HG03064 (cell line): ENCODE data around the gene GNLY.
"Not testable (repeated sequence)": the region's sequence is repeated elsewhere in the genome, so short reads cannot be mapped to it uniquely, and the experiment has no call there.

Source experiments
- ATAC-seq: cut with Tn5 transposase; IDR thresholded peaks from one replicate; pipeline ENCODE4 v1.9.1; 2021; ENCODE audit warnings: low read depth; ENCODE audit not compliant: unreplicated experiment

Gene GNLY

DNA sequence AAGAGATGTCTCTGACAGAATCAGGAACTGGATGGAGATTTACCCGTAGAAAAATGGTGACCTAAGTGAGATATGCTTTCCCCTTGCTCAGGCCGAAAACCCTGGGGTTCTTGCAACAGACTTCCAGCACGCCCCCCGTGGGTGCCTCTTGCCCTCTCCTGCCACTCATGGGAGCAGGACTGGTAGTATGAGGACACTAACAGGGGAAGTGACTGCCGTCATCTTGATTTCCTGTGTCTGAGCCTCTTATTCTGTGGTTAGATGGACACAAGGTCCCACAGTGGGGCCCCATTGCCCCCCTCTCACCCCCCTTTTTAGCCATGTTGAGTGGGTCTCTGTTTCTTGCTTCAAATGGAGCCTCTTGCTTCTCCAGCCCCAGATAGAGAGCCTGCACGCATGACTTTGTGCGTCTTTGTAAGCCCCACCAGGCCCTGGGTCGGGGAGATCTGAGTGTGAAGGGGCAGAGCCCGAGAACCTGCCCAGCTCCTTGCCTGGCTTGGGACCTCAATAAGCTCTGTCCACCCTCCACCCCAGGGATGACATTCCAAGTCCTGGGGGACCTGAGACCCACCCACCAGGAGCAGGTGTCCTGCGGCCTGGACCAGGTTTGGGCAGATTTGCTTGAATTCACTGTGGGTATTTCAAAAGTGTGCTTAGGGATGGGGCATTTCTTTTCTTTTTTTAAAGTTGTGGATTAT is 12.6 kb downstream of the GNLY start:
- no peak for ATAC-seq

- no peak for ATAC-seq
Observed at GRCh38 chr2:85707304-85707703, 13.1 kb downstream of the GNLY start.

DNA sequence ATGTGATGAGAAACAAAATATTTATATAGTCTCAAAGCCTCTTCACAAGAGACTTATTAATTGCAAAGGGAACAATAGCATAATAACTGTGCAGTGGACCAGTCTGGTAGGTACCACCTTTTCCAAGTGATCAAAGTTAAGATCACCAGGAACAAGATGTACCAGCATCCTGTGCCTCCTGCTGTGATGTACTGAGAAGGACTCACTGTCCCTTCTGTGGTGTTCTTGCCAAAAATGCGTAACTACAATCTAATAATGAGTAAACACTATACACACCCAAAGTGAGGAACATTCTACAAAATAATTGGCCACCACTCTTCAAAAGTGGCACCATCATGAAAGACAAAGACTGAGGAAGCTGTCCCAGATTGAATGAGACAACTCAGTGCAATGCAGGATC is 14.5 kb downstream of the GNLY start:
- no peak for ATAC-seq

DNA sequence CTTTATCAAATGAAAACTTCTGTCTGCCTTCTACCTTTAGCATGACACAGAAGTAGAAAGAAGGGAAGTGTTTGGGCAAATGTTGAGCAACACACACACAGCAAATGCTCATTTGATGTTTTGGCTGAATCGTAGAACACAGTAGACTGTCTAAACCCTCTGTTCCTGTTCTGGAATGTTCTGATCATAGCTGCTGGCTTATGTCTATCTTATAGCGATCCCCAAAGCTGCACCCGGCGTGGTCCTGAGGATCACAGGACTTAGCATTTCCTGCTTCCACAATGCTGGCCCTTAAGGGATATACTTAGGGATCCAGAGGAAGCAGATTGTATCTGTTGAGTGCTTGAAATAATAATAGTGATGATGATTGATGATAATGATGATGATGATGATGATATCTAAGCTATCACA is 15.2 kb downstream of the GNLY start:
- ATAC-seq = no peak

DNA sequence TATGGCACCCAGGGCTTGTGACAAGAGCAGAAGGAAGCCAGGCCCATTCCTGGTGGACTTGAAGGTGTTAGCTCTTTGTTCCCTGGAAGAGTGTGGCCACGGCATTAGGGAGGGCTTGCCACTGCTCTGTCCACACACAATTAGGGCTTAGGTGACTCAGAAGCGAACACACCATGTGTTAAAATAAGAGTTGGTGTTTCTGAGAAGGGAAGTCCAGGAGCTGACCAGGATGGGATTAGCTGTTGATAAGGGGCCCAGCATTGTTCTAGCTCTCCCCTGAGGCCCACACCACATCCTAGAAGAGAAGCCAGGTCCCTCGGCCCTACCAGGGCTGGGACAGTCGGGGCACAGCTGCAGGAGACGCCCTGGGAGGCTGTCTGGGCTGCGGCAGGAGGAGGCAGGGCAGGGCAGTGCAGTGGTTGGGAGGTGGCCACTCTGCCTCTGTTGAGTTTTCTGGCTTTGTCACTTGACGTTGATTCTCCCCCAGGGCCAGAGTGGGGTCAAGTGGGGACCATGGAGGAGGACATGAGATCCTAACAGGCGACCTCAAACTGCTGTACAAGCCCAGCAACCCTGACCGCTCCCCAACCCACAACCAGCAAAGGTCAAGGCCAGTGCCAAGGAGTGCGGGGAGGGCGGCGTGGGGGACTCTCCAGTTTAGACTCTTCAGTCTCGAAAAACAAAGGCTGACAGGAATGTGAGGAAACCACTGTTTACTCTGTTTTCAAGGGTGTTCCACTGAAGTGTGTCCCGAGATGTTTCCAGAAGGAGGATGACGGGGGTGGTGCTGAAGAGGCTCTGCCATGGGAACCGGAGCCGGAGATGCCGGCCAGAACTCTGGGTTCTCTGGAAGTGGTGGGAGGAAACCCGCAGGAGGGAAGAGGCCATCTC is 16.8 kb downstream of the GNLY start:
- no peak for ATAC-seq

DNA sequence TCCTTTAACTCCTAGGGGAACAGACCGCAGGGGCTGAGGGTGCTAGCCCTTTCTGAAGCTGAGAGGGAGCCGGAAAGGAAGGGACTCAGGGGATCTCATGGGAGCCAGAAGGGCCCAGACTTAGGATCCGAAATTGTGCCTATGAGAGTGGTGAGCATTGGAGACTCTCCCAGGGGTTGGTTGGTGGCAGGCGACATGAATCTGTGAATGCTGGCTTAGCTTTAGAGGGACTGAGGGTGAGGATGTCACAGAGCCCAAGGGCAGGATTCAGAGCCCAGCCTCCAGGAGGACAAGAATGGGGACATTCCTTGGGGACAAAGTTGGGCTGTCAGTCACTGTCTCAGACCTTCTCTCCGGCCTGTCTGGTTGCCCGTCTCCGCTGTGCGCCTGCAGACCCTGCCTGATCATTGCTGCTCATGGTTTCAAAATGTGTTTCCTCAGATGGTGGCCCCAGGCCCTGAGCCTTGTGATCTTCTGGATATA is 17.5 kb downstream of the GNLY start:
- ATAC-seq = no peak

DNA sequence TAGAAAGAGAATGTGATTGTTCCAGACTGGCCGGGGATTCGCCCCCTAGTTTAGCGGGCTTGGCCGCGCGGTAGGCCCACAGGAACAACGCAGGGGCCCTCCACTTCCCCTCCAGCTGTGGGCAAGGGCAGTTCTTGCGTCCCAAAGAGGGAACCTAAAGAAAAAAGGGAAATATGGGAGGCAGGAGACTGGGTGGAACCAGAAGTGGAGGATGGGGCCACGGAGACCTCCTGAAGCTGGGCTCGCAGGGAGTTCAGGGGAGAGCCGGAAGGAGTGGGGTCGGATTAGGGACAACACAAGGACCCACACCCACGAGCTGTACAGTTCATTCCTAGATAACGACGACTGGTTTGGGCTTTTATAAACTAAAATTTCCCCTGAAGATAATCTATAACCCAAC is 18.2 kb downstream of the GNLY start:
- no peak for ATAC-seq

- ATAC-seq = no peak
Observed at GRCh38 chr2:85712849-85713612, 18.9 kb downstream of the GNLY start.

DNA sequence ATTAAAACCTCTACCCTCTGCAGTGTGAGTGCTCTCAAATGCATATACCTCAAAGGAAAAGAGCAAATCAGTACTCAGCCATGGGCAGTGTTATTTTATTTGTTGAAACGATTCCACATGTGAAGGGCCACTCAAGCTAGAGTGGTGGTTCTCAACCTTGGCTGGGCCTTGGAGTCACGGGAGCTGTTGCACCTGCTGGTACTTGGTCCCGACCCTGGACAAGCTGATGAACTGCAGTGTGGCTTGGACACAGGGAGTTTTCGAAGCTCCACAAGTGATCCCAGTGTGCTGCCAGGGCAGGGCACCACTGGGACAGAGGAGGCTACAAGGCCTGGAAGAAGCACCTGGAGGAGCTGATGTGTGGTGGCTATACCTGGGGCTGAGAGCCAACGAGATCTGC is 19.7 kb downstream of the GNLY start:
- no peak for ATAC-seq

DNA sequence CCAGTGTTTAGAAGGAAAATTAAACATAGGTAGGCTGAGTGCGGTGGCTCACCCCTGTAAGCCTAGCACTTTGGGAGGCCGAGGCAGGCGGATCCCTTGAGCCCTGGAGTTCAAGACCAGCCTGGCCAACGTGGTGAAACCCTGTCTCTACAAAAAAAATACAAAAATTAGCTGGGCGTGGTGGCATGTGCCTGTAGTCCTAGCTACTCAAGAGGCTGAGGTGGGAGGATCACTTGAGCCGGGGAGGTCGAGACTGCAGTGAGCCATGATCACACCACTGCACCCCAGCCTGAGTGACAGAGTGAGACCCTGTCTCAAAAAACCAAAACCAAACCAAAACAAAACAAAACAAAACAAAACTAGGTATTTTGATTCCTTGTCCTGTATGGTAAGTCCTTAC is 20.3 kb downstream of the GNLY start:
- not testable (repeated sequence) for ATAC-seq

DNA sequence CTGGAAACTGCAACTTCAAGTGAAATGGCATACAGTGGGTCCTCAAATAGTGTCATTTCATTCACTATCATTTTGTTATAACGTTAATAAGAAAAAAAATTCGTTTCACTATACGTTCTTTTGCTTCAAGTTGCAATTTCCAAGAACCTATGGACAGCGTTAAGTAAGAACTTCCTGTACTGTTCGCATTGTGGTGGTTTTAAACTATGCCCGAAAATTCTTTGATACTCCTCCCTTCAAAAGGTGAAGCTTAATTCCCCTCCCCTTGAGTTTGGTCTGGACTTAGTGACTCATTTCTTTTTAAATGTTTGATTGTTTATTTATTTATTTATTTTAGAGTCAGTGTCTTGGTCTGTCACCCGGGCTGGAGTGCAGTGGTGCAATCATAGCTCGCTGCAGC is 20.7 kb downstream of the GNLY start:
- ATAC-seq = no peak

GRCh38 chr2:85716346-85716914 is 22.3 kb downstream of the GNLY start:
- no peak for ATAC-seq

DNA sequence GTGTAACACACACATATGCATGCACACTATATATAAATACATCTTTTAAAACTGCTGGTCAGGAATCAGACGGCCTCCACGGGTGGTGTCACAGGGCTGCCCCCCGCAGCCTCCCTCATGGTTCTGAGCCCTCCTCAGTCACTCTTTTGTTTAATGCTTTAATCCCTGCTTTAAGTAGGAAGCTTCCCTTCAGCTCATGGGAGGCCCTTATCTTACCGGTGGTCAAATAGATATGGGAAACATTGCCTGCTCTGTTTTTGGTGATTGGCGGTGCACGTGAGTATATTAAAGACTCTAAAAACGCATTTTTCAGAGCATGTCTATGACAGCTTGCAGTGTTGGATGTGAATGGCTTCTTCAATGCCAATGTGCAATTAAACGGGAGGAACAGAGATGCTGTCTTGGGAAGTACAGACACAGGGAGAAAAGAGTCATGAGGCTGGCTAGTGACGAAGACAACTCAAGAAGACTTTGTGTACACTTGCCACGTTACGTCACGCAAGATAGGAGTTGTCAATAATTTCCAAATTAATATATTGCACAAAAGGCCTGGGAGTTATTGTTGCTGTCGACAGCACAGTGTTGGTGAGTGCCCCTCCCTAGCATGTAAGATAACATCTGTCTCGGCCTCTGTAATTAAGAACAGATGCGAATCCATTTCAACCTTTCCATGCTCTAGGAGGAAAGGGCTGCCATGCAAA is 23.3 kb downstream of the GNLY start:
- ATAC-seq = no peak

GRCh38 chr2:85718009-85718391 is 23.8 kb downstream of the GNLY start:
- ATAC-seq = no peak

GRCh38 chr2:85718885-85719492 is 24.8 kb downstream of the GNLY start:
- ATAC-seq = no peak

DNA sequence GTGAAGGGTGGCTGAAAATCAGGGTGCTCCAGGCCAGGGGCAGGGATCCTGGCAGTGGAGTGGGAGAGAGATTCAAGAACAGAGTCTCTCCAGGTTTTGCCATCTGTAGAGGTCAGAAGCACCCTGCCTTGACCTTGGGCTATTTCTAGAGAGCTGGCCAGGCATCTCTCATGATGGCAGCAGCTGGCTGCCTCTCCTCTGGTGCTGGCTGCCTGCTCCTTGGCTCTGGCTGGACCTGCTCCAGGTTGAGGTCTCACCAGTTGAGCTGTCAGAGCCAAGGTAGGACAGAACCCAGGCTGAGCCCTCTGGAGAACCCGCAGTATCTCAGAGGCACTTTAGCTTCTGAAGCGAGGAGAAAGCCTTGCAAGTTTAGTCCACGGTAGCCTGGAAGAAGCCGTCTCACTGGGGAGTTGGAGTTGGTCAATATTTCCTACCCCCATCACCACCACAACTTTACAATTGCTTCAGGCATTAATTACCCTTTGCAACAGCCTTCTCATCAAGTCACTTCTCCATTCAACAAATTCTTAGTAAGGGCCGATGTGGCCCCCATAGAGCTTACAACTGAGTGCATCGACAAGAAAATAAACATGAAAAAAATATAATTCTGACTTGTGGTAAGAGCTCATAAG is 25.6 kb downstream of the GNLY start:
- no peak for ATAC-seq

- ATAC-seq = no peak
Observed at GRCh38 chr2:85720533-85720932, 26.4 kb downstream of the GNLY start.

GRCh38 chr2:85721641-85722040 is 27.5 kb downstream of the GNLY start:
- ATAC-seq = no peak

DNA sequence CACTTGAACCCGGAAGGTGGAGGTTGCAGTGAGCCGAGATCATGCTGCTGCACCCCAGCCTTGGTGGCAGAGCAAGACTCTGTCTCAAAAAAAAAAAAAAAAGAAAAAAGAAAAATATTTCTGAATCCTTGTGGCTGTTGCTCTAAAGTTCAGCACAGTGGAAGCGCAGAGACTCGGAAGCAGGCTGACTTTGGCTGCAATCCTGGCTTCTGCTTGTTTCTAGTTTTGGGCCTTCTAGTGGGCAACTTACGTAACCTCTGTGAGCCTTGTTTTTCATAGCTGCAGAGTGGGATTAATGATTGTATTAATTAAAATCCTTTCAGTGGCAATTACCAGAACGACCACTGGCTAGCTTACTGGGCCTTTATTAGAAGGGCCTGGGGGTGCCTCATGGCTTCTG is 28.4 kb downstream of the GNLY start:
- ATAC-seq = no peak
